ENCODE results near the gene CSRP3.
A peak's percentile ranks its signal among the peaks of the same experiment; 100 is the strongest.

Gene CSRP3

DNA sequence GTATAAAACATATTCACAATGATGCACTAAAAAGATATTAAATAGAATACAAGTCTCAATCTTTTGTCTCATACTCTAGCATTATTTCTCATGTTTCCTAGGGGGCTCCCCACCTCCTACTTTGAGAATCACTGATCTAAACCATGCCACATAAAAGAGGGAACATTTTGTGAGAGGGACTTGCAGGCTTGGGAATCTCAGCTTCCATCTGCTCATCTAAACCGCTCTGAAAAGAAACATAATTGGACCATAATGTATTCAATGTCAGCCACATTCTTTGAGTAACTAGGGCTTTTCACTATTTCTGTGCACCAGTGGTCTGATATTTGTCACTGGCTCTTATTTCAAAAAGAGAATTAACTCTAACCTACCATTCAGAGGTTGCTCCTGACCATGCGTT, 6.4 kb upstream of the CSRP3 start:
- ATAC-seq: no peak

DNA sequence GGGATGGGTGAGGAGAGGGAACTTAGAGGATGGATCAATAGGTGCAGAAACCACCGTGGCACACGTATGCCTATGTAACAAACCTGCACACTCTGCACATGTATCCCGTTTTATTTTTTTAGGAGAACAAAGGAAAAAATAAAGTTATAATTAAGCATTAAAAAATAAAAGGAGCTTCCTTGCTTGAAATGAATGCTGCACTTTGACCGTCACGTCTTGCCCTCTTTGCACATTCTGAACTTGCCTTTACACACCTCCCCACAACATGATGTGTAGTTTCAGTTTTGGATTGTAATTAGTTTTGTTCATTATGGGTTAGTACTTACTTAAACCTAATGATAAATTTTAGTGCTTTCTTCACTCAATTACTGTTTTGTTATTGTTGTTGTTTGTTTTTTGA, 3.1 kb upstream of the CSRP3 start:
- ATAC-seq: no peak
- TF ChIP-seq ZNF565 (CRISPR knock-in tag; conservative IDR thresholded peaks at IDR 0.05; ENCODE audit: low read depth) (no peak), SNAI2 (CRISPR knock-in tag; IDR thresholded peaks at IDR 0.05) (no peak), PPARA (CRISPR knock-in tag; IDR thresholded peaks at IDR 0.05; ENCODE audit: borderline replicate concordance) (no peak), TCF4 (CRISPR knock-in tag; IDR thresholded peaks at IDR 0.05; ENCODE audit: borderline replicate concordance) (no peak), ZFP30 (CRISPR knock-in tag; IDR thresholded peaks at IDR 0.05) (no peak), TSHZ2 (CRISPR knock-in tag; IDR thresholded peaks at IDR 0.05) (no peak), OSR1 (CRISPR knock-in tag; IDR thresholded peaks at IDR 0.05) (no peak), ZC3H10 (CRISPR knock-in tag; IDR thresholded peaks at IDR 0.05) (no peak), ZFP3 (CRISPR knock-in tag; IDR thresholded peaks at IDR 0.05) (no peak), BACH2 (CRISPR knock-in tag; IDR thresholded peaks at IDR 0.05; ENCODE audit: borderline replicate concordance) (no peak), RARB (CRISPR knock-in tag; IDR thresholded peaks at IDR 0.05) (no peak), ZNF70 (CRISPR knock-in tag; IDR thresholded peaks at IDR 0.05) (no peak), ISL1 (CRISPR knock-in tag; IDR thresholded peaks at IDR 0.05) (no peak), ARNTL (CRISPR knock-in tag; IDR thresholded peaks at IDR 0.05; ENCODE audit: borderline replicate concordance, low read depth) (no peak), CSDC2 (CRISPR knock-in tag; IDR thresholded peaks at IDR 0.05) (no peak), PATZ1 (CRISPR knock-in tag; IDR thresholded peaks at IDR 0.05; ENCODE audit: borderline replicate concordance) (no peak), ZNF8 (CRISPR knock-in tag; IDR thresholded peaks at IDR 0.05) (no peak)

More for the DNA sequence above, 6.4 kb upstream of the CSRP3 start:
- TF ChIP-seq RARB (CRISPR knock-in tag; IDR thresholded peaks at IDR 0.05): no peak
- no peak for TF ChIP-seq ZFP3 (CRISPR knock-in tag; IDR thresholded peaks at IDR 0.05)
- TF ChIP-seq TOX (CRISPR knock-in tag; IDR thresholded peaks at IDR 0.05; ENCODE audit: borderline replicate concordance): no peak
- TF ChIP-seq ESRRG (CRISPR knock-in tag; IDR thresholded peaks at IDR 0.05): no peak
- no peak for TF ChIP-seq ZNF70 (CRISPR knock-in tag; IDR thresholded peaks at IDR 0.05)

GRCh38 chr11:19200410-19201201, 1.2 kb downstream of the CSRP3 start:
- ATAC-seq: peak; percentile 84
- TF ChIP-seq ZNF8 (CRISPR knock-in tag; IDR thresholded peaks at IDR 0.05): no peak
- no peak for TF ChIP-seq ZC3H10 (CRISPR knock-in tag; IDR thresholded peaks at IDR 0.05)

- peak; percentile 42; the same call in 2 of the 3 replicates for ATAC-seq
- TF ChIP-seq GLIS3 (CRISPR knock-in tag; IDR thresholded peaks at IDR 0.05) (no peak), BACH2 (CRISPR knock-in tag; IDR thresholded peaks at IDR 0.05; ENCODE audit: borderline replicate concordance) (no peak), ISL1 (CRISPR knock-in tag; IDR thresholded peaks at IDR 0.05) (no peak), ZFP3 (CRISPR knock-in tag; IDR thresholded peaks at IDR 0.05) (no peak), ARNTL (CRISPR knock-in tag; IDR thresholded peaks at IDR 0.05; ENCODE audit: borderline replicate concordance, low read depth) (no peak), ESRRG (CRISPR knock-in tag; IDR thresholded peaks at IDR 0.05) (no peak), ZNF70 (CRISPR knock-in tag; IDR thresholded peaks at IDR 0.05) (no peak), ZNF8 (CRISPR knock-in tag; IDR thresholded peaks at IDR 0.05) (no peak), TSHZ2 (CRISPR knock-in tag; IDR thresholded peaks at IDR 0.05) (no peak), SNAI2 (CRISPR knock-in tag; IDR thresholded peaks at IDR 0.05) (no peak), ZNF565 (CRISPR knock-in tag; conservative IDR thresholded peaks at IDR 0.05; ENCODE audit: low read depth) (no peak), TOX (CRISPR knock-in tag; IDR thresholded peaks at IDR 0.05; ENCODE audit: borderline replicate concordance) (no peak), OSR1 (CRISPR knock-in tag; IDR thresholded peaks at IDR 0.05) (no peak), ZFP30 (CRISPR knock-in tag; IDR thresholded peaks at IDR 0.05) (no peak), TCF4 (CRISPR knock-in tag; IDR thresholded peaks at IDR 0.05; ENCODE audit: borderline replicate concordance) (no peak), PPARA (CRISPR knock-in tag; IDR thresholded peaks at IDR 0.05; ENCODE audit: borderline replicate concordance) (no peak), ZC3H10 (CRISPR knock-in tag; IDR thresholded peaks at IDR 0.05) (no peak)
- TF ChIP-seq, protein P1, sequence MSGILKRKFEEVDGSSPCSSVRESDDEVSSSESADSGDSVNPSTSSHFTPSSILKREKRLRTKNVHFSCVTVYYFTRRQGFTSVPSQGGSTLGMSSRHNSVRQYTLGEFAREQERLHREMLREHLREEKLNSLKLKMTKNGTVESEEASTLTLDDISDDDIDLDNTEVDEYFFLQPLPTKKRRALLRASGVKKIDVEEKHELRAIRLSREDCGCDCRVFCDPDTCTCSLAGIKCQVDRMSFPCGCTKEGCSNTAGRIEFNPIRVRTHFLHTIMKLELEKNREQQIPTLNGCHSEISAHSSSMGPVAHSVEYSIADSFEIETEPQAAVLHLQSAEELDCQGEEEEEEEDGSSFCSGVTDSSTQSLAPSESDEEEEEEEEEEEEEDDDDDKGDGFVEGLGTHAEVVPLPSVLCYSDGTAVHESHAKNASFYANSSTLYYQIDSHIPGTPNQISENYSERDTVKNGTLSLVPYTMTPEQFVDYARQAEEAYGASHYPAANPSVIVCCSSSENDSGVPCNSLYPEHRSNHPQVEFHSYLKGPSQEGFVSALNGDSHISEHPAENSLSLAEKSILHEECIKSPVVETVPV (CRISPR knock-in tag; IDR thresholded peaks at IDR 0.05): no peak
- TF ChIP-seq, protein P2, sequence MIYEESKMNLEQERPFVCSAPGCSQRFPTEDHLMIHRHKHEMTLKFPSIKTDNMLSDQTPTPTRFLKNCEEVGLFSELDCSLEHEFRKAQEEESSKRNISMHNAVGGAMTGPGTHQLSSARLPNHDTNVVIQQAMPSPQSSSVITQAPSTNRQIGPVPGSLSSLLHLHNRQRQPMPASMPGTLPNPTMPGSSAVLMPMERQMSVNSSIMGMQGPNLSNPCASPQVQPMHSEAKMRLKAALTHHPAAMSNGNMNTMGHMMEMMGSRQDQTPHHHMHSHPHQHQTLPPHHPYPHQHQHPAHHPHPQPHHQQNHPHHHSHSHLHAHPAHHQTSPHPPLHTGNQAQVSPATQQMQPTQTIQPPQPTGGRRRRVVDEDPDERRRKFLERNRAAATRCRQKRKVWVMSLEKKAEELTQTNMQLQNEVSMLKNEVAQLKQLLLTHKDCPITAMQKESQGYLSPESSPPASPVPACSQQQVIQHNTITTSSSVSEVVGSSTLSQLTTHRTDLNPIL (CRISPR knock-in tag; IDR thresholded peaks at IDR 0.05; ENCODE audit: low read depth): no peak
Observed at GRCh38 chr11:19199771-19200170, 2.0 kb downstream of the CSRP3 start.
